Transverse colon (tissue), 4 donors: ENCODE results near the gene NRN1L. TPM values are rescaled to one million over a fixed set of nuclear protein-coding genes. Genes with fewer than 3 reads are reported as not detected.

Source experiments
- DNase-seq: peaks from one replicate; pipeline ENCODE4 v3.0.0-alpha.2; 2019
- H3K27ac ChIP-seq, 4 donors: fragments of 200-600 bp; sonication (generic); 2 replicates each; pipeline ENCODE4 v1.5.1; 2016 to 2018; ENCODE audit warnings: inconsistent platforms in 4 of 4
- H3K27me3 ChIP-seq: fragments of 200-600 bp; sonication (generic); 2 replicates; pipeline ENCODE4 v1.5.1; 2017; ENCODE audit warnings: inconsistent platforms
- H3K36me3 ChIP-seq, 4 donors: fragments of 200-600 bp; sonication (generic); 2 replicates each; pipeline ENCODE4 v1.5.1; 2017 to 2019; ENCODE audit warnings: inconsistent platforms in 4 of 4
- H3K4me1 ChIP-seq, 4 donors: fragments of 200-600 bp; sonication (generic); 2 replicates each; pipeline ENCODE4 v1.5.1; 2017 to 2020; ENCODE audit warnings: inconsistent platforms in 4 of 4
- H3K4me3 ChIP-seq, 4 donors: fragments of 200-600 bp; sonication (generic); 1 replicate in 1 of 4; 2 replicates in 3 of 4; pipeline versions ENCODE4 v1.5.1 to v1.6.1; 2017 to 2019; ENCODE audit warnings: inconsistent platforms in 4 of 4
- H3K9me3 ChIP-seq, 2 donors: fragments of 200-600 bp; sonication (generic); 2 replicates each; pipeline ENCODE4 v1.5.1; 2017 to 2019; ENCODE audit warnings: inconsistent platforms in 2 of 2
- CTCF ChIP-seq, 5 experiments: fragments of 200-600 bp in 3 of 5; fragments of 450-650 bp in 2 of 5; sonication (generic) in 3 of 5; IDR thresholded peaks; 1 replicate in 2 of 5; 2 replicates in 3 of 5; pipeline ENCODE4 v1.5.1; 2016 to 2017; ENCODE audit warnings: antibody characterized with exemption in 5 of 5, inconsistent platforms in 3 of 5, mild to moderate bottlenecking in 2 of 5, moderate library complexity in 1 of 5
- EP300 ChIP-seq: sonication (generic); formaldehyde crosslinking; IDR thresholded peaks from one replicate; pipeline ENCODE4 v1.6.1; 2017; ENCODE audit warnings: antibody characterized with exemption, low read depth
- POLR2A ChIP-seq: fragments of 450-650 bp; IDR thresholded peaks from one replicate; pipeline ENCODE4 v1.6.1; 2016; ENCODE audit warnings: antibody characterized with exemption, mild to moderate bottlenecking, moderate library complexity
- POLR2AphosphoS5 ChIP-seq, 3 donors: sonication (generic); formaldehyde crosslinking; IDR thresholded peaks; one replicate each; pipeline ENCODE4 v1.6.1; 2016; ENCODE audit warnings: antibody characterized with exemption in 3 of 3
- WGBS, 2 donors: methylation state at CpG; one replicate each; pipeline ENCODE4 v1.1.5; 2018; ENCODE audit warnings: low coverage in 1 of 2; 5-methylcytosine and 5-hydroxymethylcytosine counted together
- in situ Hi-C, 4 donors: fragments of 200-750 bp; cut with MboI; loops; one replicate each; pipeline versions ENCODE4 v1.15.0 to v1.15.1; 2017; ENCODE audit warnings: low sequenced_read_pairs in 3 of 4, low pct_ligation_motif_present in 1 of 4, low pct_unique_long_range_greater_than_20kb in 1 of 4
- intact Hi-C: fragments of 100-400 bp; cut with DNase I; formaldehyde crosslinking; loops from one replicate; pipeline ENCODE4 v1.15.1; 2023; ENCODE audit warnings: low total_unique reads
- total RNA-seq, 4 donors: library from RNA; depleted of rRNA; stranded (reverse); fragments of >200 nt; gene quantifications; one replicate each; pipeline ENCODE4 v1.1.0, GENCODE V29; 2016

NRN1L gene
- total RNA-seq, 4 donors from 2014 or later: 2.5 TPM; not detected in 3

GRCh38 chr16:67922221-67922620, 37.5 kb downstream of the NRN1L start:
- no peak for DNase-seq
- WGBS, 2 donors: 83 to 85% methylated on average over 3 to 5 of the region's 5 CpGs
- Histone ChIP-seq H3K4me3 (no peak overlapping the region), H3K4me1 (peaks cover 0 to 11% (median 7%) of the 10 kb centered on the region in 4 donors), H3K27me3 (no peaks in the 10 kb centered on the region), H3K9me3 (no peaks in the 10 kb centered on the region), H3K36me3 (no peaks in the 10 kb centered on the region), H3K27ac (no peak overlapping the region)
- intact Hi-C loops (loop anchor here (10.0 kb wide), 1 partner anchor 107 kb away; no protein-coding TSS in a partner anchor), in situ Hi-C loops (loop anchor here in 2 of 4 donors (10.0 kb wide), 1 partner anchor 107 kb away; no protein-coding TSS in a partner anchor)
- TF ChIP-seq EP300 (no peak), CTCF (IDR thresholded peaks at IDR 0.05) (no peak), POLR2AphosphoS5 (IDR thresholded peaks at IDR 0.05) (no peak), POLR2A (no peak)

GRCh38 chr16:67922740-67923139, 38.1 kb downstream of the NRN1L start:
- TF ChIP-seq EP300 (no peak), POLR2AphosphoS5 (IDR thresholded peaks at IDR 0.05) (no peak)
- Histone ChIP-seq H3K9me3 (no peaks in the 10 kb centered on the region), H3K4me3 (no peak overlapping the region), H3K27ac (no peak overlapping the region), H3K36me3 (peaks cover 0 to 5% (median 2%) of the 10 kb centered on the region in 4 donors), H3K4me1 (peaks cover 0 to 5% (median 4%) of the 10 kb centered on the region in 4 donors), H3K27me3 (no peaks in the 10 kb centered on the region)
- DNase-seq: no peak
- in situ Hi-C loops: loop anchor here in 2 of 4 donors (10.0 kb wide), 1 partner anchor 108 kb away; no protein-coding TSS in a partner anchor
- 86% methylated on average over 8 of the region's 8 CpGs; no CpG with 5 or more reads in 1 of the 2 donors for WGBS, 2 donors
- intact Hi-C loops: loop anchor here (10.0 kb wide), 1 partner anchor 108 kb away; no protein-coding TSS in a partner anchor

- DNase-seq: no peak
- intact Hi-C loops (loop anchor here (10.0 kb wide), 1 partner anchor 109 kb away; no protein-coding TSS in a partner anchor), in situ Hi-C loops (loop anchor here in 2 of 4 donors (10.0 kb wide), 1 partner anchor 109 kb away; no protein-coding TSS in a partner anchor)
- TF ChIP-seq CTCF (IDR thresholded peaks at IDR 0.05) (no peak), POLR2AphosphoS5 (IDR thresholded peaks at IDR 0.05) (no peak), EP300 (no peak), POLR2A (no peak)
- H3K9me3 ChIP-seq: no peaks in the 10 kb centered on the region
- H3K4me1 ChIP-seq: no peaks in the 10 kb centered on the region
- 74 to 95% methylated on average over 3 to 9 of the region's 10 CpGs for WGBS, 2 donors
- H3K4me3 ChIP-seq: no peak overlapping the region
- H3K36me3 ChIP-seq: peaks cover 0 to 8% (median 4%) of the 10 kb centered on the region in 4 donors
- no peaks in the 10 kb centered on the region for H3K27me3 ChIP-seq
- H3K27ac ChIP-seq: no peak overlapping the region
Observed at GRCh38 chr16:67923414-67924116, 38.9 kb downstream of the NRN1L start.

- in situ Hi-C loops (loop anchor here in 2 of 4 donors (10.0 kb wide), 1 partner anchor 110 kb away; no protein-coding TSS in a partner anchor), intact Hi-C loops (loop anchor here (10.0 kb wide), 1 partner anchor 110 kb away; no protein-coding TSS in a partner anchor)
- H3K9me3 ChIP-seq: no peaks in the 10 kb centered on the region
- no peak overlapping the region for H3K4me3 ChIP-seq
- WGBS, 2 donors: 94% methylated on average over 10 of the region's 10 CpGs; no CpG with 5 or more reads in 1 of the 2 donors
- H3K27ac ChIP-seq: no peak overlapping the region
- H3K36me3 ChIP-seq: peaks cover 0 to 8% (median 4%) of the 10 kb centered on the region in 4 donors
- no peaks in the 10 kb centered on the region for H3K27me3 ChIP-seq
- TF ChIP-seq CTCF (IDR thresholded peaks at IDR 0.05): no peak
- TF ChIP-seq EP300: no peak
- TF ChIP-seq POLR2AphosphoS5 (IDR thresholded peaks at IDR 0.05): no peak
- H3K4me1 ChIP-seq: no peaks in the 10 kb centered on the region
- DNase-seq: no peak
Observed at GRCh38 chr16:67924140-67924906, 39.6 kb downstream of the NRN1L start.
